MG63 (cell line): ENCODE results near the gene ADGRE1. TPM values are rescaled to one million over a fixed set of nuclear protein-coding genes. Genes with fewer than 3 reads are reported as not detected.

Experiments used
- DNase-seq: peaks from one replicate; pipeline ENCODE4 v3.0.0-alpha.2; 2020
- H3K27me3 ChIP-seq: fragments of 250-450 bp; sonication (Bioruptor Pico); 2 replicates; pipeline ENCODE4 v1.5.1; 2020; ENCODE audit warnings: mild to moderate bottlenecking, moderate library complexity
- H3K36me3 ChIP-seq: fragments of 250-450 bp; sonication (Bioruptor Pico); 2 replicates; pipeline ENCODE4 v1.5.1; 2020; ENCODE audit warnings: mild to moderate bottlenecking, moderate library complexity
- H3K4me3 ChIP-seq: fragments of 250-450 bp; sonication (Bioruptor Pico); 2 replicates; pipeline ENCODE4 v1.5.1; 2020; ENCODE audit warnings: mild to moderate bottlenecking, moderate library complexity
- H3K9me3 ChIP-seq: fragments of 250-450 bp; sonication (Bioruptor Pico); 2 replicates; pipeline ENCODE4 v1.5.1; 2020; ENCODE audit warnings: mild to moderate bottlenecking, moderate library complexity
- total RNA-seq: library from RNA; depleted of rRNA; stranded (reverse); fragments of >200 nt; shearing (Covaris generic); gene quantifications from 2 replicates; pipeline ENCODE4 v1.2.3, GENCODE V29; 2014; ENCODE audit warnings: low replicate concordance; rRNA removed

The ADGRE1 gene
- total RNA-seq, 1 experiment from 2014 or later = 17.8 TPM

DNA sequence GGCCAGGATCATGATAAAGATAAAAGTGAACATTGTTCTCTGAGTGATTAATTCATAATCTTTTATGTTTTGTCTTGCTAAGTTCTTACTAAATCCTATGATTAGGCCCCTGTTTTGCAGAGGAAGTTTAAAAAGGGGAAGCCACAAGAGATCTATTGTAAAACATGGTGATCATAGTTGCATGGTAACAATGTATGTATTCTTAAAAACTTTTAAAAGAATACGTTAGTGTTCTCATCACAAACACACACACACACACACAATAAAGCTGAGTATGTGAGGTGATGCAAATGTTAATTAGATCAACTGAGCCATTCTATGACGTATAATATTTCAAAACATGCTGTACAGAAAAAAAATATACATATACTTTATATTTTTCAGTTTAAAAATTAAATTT, 82.6 kb downstream of the ADGRE1 start:
- Histone ChIP-seq H3K27me3 (peaks cover 5% of the 10 kb centered on the region), H3K9me3 (peaks cover 7% of the 10 kb centered on the region), H3K36me3 (no peaks in the 10 kb centered on the region), H3K4me3 (no peak overlapping the region)
- no peak for DNase-seq

DNA sequence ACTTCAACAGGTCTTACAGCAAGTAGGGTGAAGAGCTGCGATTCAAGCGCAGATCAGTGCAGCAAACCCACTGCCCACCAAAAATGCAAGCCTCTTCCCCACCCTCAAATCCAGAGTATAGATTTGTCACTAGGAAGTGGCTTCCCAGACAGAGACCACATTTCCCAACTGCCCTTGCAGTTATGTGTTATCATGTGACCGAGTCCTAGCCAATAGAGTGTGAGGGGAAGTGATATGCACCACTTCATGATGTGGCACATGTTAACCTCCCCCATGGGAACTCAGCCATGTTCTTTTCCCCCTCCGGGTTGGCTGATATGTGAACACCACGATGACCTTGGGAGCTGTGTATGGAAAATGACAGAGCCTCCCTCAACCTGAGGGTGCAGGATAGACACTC, 83.1 kb downstream of the ADGRE1 start:
- H3K27me3 ChIP-seq = peaks cover 7% of the 10 kb centered on the region
- no peaks in the 10 kb centered on the region for H3K36me3 ChIP-seq
- no peak for DNase-seq
- H3K9me3 ChIP-seq = peaks cover 7% of the 10 kb centered on the region
- no peak overlapping the region for H3K4me3 ChIP-seq

- H3K27me3 ChIP-seq = peaks cover 11% of the 10 kb centered on the region
- DNase-seq = no peak
- H3K4me3 ChIP-seq = no peak overlapping the region
- no peaks in the 10 kb centered on the region for H3K36me3 ChIP-seq
- H3K9me3 ChIP-seq = peaks cover 7% of the 10 kb centered on the region
Observed at GRCh38 chr19:6971366-6971765, 84.0 kb downstream of the ADGRE1 start.

- Histone ChIP-seq H3K4me3 (no peak overlapping the region), H3K9me3 (peaks cover 16% of the 10 kb centered on the region), H3K27me3 (peaks cover 21% of the 10 kb centered on the region), H3K36me3 (no peaks in the 10 kb centered on the region)
- DNase-seq = no peak
Observed at GRCh38 chr19:6976197-6976596, 88.8 kb downstream of the ADGRE1 start.

GRCh38 chr19:6979399-6979798, 92.0 kb downstream of the ADGRE1 start:
- no peak for DNase-seq
- H3K4me3 ChIP-seq = no peak overlapping the region
- no peaks in the 10 kb centered on the region for H3K36me3 ChIP-seq
- H3K27me3 ChIP-seq = peaks cover 21% of the 10 kb centered on the region
- peaks cover 24% of the 10 kb centered on the region for H3K9me3 ChIP-seq

GRCh38 chr19:6983448-6983847, 96.1 kb downstream of the ADGRE1 start:
- peaks cover 39% of the 10 kb centered on the region for H3K9me3 ChIP-seq
- peaks cover 17% of the 10 kb centered on the region for H3K27me3 ChIP-seq
- H3K4me3 ChIP-seq = no peak overlapping the region
- no peaks in the 10 kb centered on the region for H3K36me3 ChIP-seq
- DNase-seq = no peak

- DNase-seq = no peak
- peaks cover 29% of the 10 kb centered on the region for H3K9me3 ChIP-seq
- peaks cover 26% of the 10 kb centered on the region for H3K27me3 ChIP-seq
- H3K36me3 ChIP-seq = no peaks in the 10 kb centered on the region
- no peak overlapping the region for H3K4me3 ChIP-seq
Observed at GRCh38 chr19:6987850-6988249, 100.5 kb downstream of the ADGRE1 start.

GRCh38 chr19:6988257-6988656, 100.9 kb downstream of the ADGRE1 start:
- no peak for DNase-seq

More at GRCh38 chr19:6988257-6988656, 100.9 kb downstream of the ADGRE1 start:
- Histone ChIP-seq H3K9me3 (peaks cover 29% of the 10 kb centered on the region), H3K4me3 (no peak overlapping the region), H3K27me3 (peaks cover 26% of the 10 kb centered on the region), H3K36me3 (no peaks in the 10 kb centered on the region)

Other genes with a start within 250 kb of the ADGRE1 start
- gene TNFSF14, start 217.4 kb upstream of the ADGRE1 start, total RNA-seq = not detected in 2 replicates
- gene C3, start 166.9 kb upstream of the ADGRE1 start, total RNA-seq = 2.2 and 7.5 TPM in 2 replicates
- gene GPR108, start 150.0 kb upstream of the ADGRE1 start, total RNA-seq = 39.4 and 78.1 TPM in 2 replicates
- gene TRIP10, start 147.9 kb upstream of the ADGRE1 start, total RNA-seq = 37.2 and 58.3 TPM in 2 replicates
- gene SH2D3A, start 120.1 kb upstream of the ADGRE1 start, total RNA-seq = not detected in 2 replicates
- 0.63 TPM in 1 of 2 replicates, not detected in the other for gene VAV1, start 114.9 kb upstream of the ADGRE1 start, total RNA-seq
- not detected in 2 replicates for gene MBD3L2B, start 133.9 kb downstream of the ADGRE1 start, total RNA-seq
- not detected in 2 replicates for gene MBD3L5, start 143.0 kb downstream of the ADGRE1 start, total RNA-seq
- gene MBD3L4, start 152.6 kb downstream of the ADGRE1 start, total RNA-seq = not detected in 2 replicates
- not detected in 2 replicates for gene MBD3L2, start 161.7 kb downstream of the ADGRE1 start, total RNA-seq
- gene MBD3L3, start 171.1 kb downstream of the ADGRE1 start, total RNA-seq = not detected in 2 replicates
- gene ZNF557, start 182.1 kb downstream of the ADGRE1 start, total RNA-seq = 8.7 and 13.1 TPM in 2 replicates